ENCODE measurements around the gene WASHC1. TPM values are rescaled to one million over a fixed set of nuclear protein-coding genes. Genes with fewer than 3 reads are reported as not detected.
"Not testable (repeated sequence)": the region's sequence is repeated elsewhere in the genome, so short reads cannot be mapped to it uniquely, and the experiment has no call there.

The WASHC1 gene
- total RNA-seq, 2 experiments from 2014 or later: 22.7 to 26.2 TPM

- H3K27ac Mint-ChIP-seq; H3K36me3 Mint-ChIP-seq (ENCODE audit: low read depth); H3K4me1 Mint-ChIP-seq; H3K9me3 Mint-ChIP-seq; H3K4me3 Mint-ChIP-seq; POLR2A ChIA-PET; DNase-seq; CTCF ChIA-PET: not testable (repeated sequence)
- peaks cover 13% of the 10 kb centered on the region for H3K27me3 Mint-ChIP-seq
These were observed 14.4 kb upstream of the WASHC1 start for GRCh38 chr9:43636-44035.

GRCh38 chr9:43116-43515 lies 13.9 kb upstream of the WASHC1 start:
- CTCF ChIA-PET; DNase-seq; POLR2A ChIA-PET; H3K36me3 Mint-ChIP-seq (ENCODE audit: low read depth); H3K27ac Mint-ChIP-seq; H3K4me3 Mint-ChIP-seq; H3K4me1 Mint-ChIP-seq; H3K9me3 Mint-ChIP-seq: not testable (repeated sequence)
- H3K27me3 Mint-ChIP-seq: peaks cover 13% of the 10 kb centered on the region

GRCh38 chr9:41819-42218 lies 12.6 kb upstream of the WASHC1 start:
- H3K9me3 Mint-ChIP-seq; H3K36me3 Mint-ChIP-seq (ENCODE audit: low read depth); CTCF ChIA-PET: not testable (repeated sequence)

GRCh38 chr9:41261-41676 lies 12.0 kb upstream of the WASHC1 start:
- DNase-seq; H3K4me3 Mint-ChIP-seq; H3K36me3 Mint-ChIP-seq (ENCODE audit: low read depth); CTCF ChIA-PET; H3K27ac Mint-ChIP-seq; H3K4me1 Mint-ChIP-seq; POLR2A ChIA-PET; H3K9me3 Mint-ChIP-seq: not testable (repeated sequence)
- peaks cover 13% of the 10 kb centered on the region for H3K27me3 Mint-ChIP-seq

More at GRCh38 chr9:41819-42218, 12.6 kb upstream of the WASHC1 start:
- H3K27ac Mint-ChIP-seq, H3K4me3 Mint-ChIP-seq, H3K4me1 Mint-ChIP-seq, POLR2A ChIA-PET, DNase-seq: not testable (repeated sequence)
- peaks cover 13% of the 10 kb centered on the region for H3K27me3 Mint-ChIP-seq

GRCh38 chr9:32308-32707 lies 3.1 kb upstream of the WASHC1 start:
- POLR2A ChIA-PET, H3K27me3 Mint-ChIP-seq, H3K4me1 Mint-ChIP-seq: not testable (repeated sequence)

GRCh38 chr9:28775-29174 lies 481 bp downstream of the WASHC1 start:
- DNase-seq, CTCF ChIA-PET, POLR2A ChIA-PET: not testable (repeated sequence)

More at GRCh38 chr9:32308-32707, 3.1 kb upstream of the WASHC1 start:
- H3K27ac Mint-ChIP-seq; H3K36me3 Mint-ChIP-seq (ENCODE audit: low read depth); CTCF ChIA-PET; DNase-seq; H3K4me3 Mint-ChIP-seq; H3K9me3 Mint-ChIP-seq: not testable (repeated sequence)

GRCh38 chr9:21621-22020 lies 7.6 kb downstream of the WASHC1 start:
- H3K9me3 Mint-ChIP-seq; DNase-seq; H3K4me1 Mint-ChIP-seq; H3K36me3 Mint-ChIP-seq (ENCODE audit: low read depth); H3K27me3 Mint-ChIP-seq; POLR2A ChIA-PET; H3K4me3 Mint-ChIP-seq; H3K27ac Mint-ChIP-seq; CTCF ChIA-PET: not testable (repeated sequence)

More at GRCh38 chr9:28775-29174, 481 bp downstream of the WASHC1 start:
- H3K9me3 Mint-ChIP-seq; H3K4me3 Mint-ChIP-seq; H3K27me3 Mint-ChIP-seq; H3K4me1 Mint-ChIP-seq; H3K27ac Mint-ChIP-seq; H3K36me3 Mint-ChIP-seq (ENCODE audit: low read depth): not testable (repeated sequence)

- H3K27ac Mint-ChIP-seq; H3K4me1 Mint-ChIP-seq; CTCF ChIA-PET; H3K36me3 Mint-ChIP-seq (ENCODE audit: low read depth); H3K4me3 Mint-ChIP-seq; H3K27me3 Mint-ChIP-seq; POLR2A ChIA-PET; H3K9me3 Mint-ChIP-seq; DNase-seq: not testable (repeated sequence)
These were observed 12.4 kb downstream of the WASHC1 start for GRCh38 chr9:16875-17274.

GRCh38 chr9:14129-14809 lies 15.0 kb downstream of the WASHC1 start:
- H3K27me3 Mint-ChIP-seq, H3K9me3 Mint-ChIP-seq, POLR2A ChIA-PET: not testable (repeated sequence)

GRCh38 chr9:11206-11605 lies 18.1 kb downstream of the WASHC1 start:
- H3K9me3 Mint-ChIP-seq; H3K4me3 Mint-ChIP-seq; H3K27me3 Mint-ChIP-seq; H3K27ac Mint-ChIP-seq; H3K36me3 Mint-ChIP-seq (ENCODE audit: low read depth); CTCF ChIA-PET; H3K4me1 Mint-ChIP-seq; POLR2A ChIA-PET: not testable (repeated sequence)
- DNase-seq: peak; percentile 85

More at GRCh38 chr9:14129-14809, 15.0 kb downstream of the WASHC1 start:
- DNase-seq; H3K4me1 Mint-ChIP-seq; H3K4me3 Mint-ChIP-seq; H3K27ac Mint-ChIP-seq; CTCF ChIA-PET; H3K36me3 Mint-ChIP-seq (ENCODE audit: low read depth): not testable (repeated sequence)

GRCh38 chr9:10653-11053 lies 18.6 kb downstream of the WASHC1 start:
- POLR2A ChIA-PET; DNase-seq; H3K4me1 Mint-ChIP-seq; H3K27me3 Mint-ChIP-seq; H3K4me3 Mint-ChIP-seq; CTCF ChIA-PET; H3K9me3 Mint-ChIP-seq; H3K27ac Mint-ChIP-seq; H3K36me3 Mint-ChIP-seq (ENCODE audit: low read depth): not testable (repeated sequence)

- H3K9me3 Mint-ChIP-seq; DNase-seq; CTCF ChIA-PET; H3K4me1 Mint-ChIP-seq; H3K27me3 Mint-ChIP-seq; H3K4me3 Mint-ChIP-seq; POLR2A ChIA-PET; H3K27ac Mint-ChIP-seq; H3K36me3 Mint-ChIP-seq (ENCODE audit: low read depth): not testable (repeated sequence)
These were observed 19.0 kb downstream of the WASHC1 start for GRCh38 chr9:10207-10606.

Data from activated CD4-positive, alpha-beta memory T cell treated with anti-CD3 and anti-CD28 coated beads, Interleukin-2, amount 10 ng/mL, durations not matched to agents 7 days and 5 days (primary cell).